Suppressor macrophage (primary cell): ENCODE measurements around the gene LHFPL2.

Experiments
- DNase-seq, 4 experiments: peaks; one replicate each; pipeline ENCODE4 v3.0.0-alpha.2; 2020 to 2022

LHFPL2 gene

GRCh38 chr5:78541086-78541654, 107.4 kb downstream of the LHFPL2 start:
- DNase-seq = peak; percentile 78 to 92 (median 88)

DNA sequence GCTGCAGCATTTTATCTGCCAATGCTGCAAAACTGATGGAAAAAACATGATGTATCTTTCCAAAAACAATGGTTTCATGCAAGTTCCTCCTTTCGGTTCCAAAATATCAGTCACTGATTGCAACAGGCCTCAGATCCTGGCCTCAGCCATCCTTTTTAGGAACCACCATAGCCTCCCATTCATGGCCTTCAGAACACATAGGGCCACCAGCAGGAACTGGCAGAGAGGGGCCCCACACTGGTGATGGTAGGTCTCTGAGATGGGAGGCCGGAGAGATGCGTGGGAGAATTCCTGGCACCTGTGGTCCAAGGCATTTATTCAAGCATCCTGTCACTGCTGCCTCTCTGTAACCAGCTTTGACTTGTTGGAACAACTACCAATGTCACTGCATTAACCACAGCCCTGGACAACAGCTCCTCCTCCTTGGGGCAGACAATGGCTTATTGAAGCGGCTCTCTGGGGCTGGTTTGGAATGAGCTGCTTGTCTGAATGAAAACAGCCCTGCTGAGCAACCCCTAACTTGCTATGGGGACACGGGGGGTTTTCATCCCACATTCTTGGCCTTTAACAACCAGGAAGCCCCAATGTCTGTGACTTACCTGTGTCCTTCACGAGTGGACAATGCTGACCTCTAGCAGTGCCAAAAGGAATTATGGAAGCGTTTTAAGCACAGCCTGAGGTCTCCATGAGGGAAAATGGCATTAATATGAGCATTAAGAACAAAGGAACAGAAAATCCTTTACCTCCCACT, 108.1 kb downstream of the LHFPL2 start:
- DNase-seq = peak; percentile 85 to 96 (median 92)

GRCh38 chr5:78538240-78538850, 110.2 kb downstream of the LHFPL2 start:
- DNase-seq = no peak

GRCh38 chr5:78537821-78538220, 110.8 kb downstream of the LHFPL2 start:
- peak; percentile 41 to 75 (median 68) for DNase-seq

DNA sequence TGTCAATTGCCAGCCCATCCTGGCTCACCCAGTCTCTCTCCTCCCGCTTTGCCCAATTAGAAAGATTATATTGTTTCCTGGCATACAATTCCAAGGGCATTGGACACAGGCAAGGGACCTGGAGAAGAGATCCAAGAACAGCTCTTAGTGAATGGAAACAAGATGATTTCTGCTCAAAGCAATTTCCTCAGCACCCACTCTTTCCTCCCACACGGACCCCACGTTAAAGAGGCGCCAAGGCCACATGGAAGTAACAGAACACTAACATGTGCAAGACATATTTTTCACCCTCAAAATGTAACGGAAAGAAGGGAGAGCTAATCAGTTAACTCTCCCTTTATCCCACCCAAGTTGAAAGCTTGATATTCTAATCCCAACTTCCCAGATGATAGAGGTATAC, 111.2 kb downstream of the LHFPL2 start:
- DNase-seq = peak in 3 of 4 experiments; percentile 28 to 63 (median 60)

DNA sequence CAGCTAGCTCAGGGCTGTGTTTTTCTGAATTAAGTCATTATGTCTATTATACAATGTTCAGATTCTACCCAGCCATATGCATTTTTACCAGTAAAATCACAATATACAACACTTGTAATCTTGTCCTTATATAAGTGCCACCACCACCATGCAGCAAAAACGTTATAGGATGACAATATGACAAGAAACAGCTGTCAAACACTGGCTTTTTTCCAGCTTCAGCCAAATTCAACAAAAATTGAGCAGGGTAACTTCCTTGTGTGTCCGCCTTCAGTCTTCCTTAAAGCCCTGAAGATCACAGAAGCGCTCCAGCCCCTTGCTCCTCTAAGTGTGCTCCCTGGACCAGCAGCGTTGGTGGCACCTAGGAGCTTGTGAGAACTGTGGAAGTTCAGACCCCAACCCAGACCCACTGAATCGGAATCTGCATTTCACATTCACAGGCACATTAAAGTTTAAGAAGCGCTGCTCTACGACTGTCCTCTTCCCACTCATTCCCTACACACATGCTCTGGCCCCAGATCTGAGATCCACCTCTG, 111.8 kb downstream of the LHFPL2 start:
- peak in 1 of 4 experiments; percentile 29 for DNase-seq

DNA sequence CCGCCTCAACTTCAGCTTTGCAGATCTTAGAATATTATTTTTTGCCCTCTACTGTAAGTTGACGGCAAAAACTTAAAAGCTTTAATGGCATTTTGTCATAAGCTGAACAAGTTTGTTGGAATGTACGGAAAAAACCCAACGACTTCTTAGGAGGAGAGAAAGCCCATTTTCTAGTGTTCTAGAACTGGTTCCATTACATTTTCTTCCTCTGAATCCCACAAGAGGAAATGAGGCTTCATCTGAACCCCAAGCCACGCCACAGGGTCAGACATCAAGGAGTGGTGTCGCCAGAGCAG, 113.7 kb downstream of the LHFPL2 start:
- peak in 1 of 4 experiments; percentile 34 for DNase-seq

GRCh38 chr5:78534148-78534904, 114.2 kb downstream of the LHFPL2 start:
- DNase-seq = peak; percentile 86 to 92 (median 91)

GRCh38 chr5:78533356-78533755, 115.2 kb downstream of the LHFPL2 start:
- peak in 1 of 4 experiments; percentile 28 for DNase-seq

DNA sequence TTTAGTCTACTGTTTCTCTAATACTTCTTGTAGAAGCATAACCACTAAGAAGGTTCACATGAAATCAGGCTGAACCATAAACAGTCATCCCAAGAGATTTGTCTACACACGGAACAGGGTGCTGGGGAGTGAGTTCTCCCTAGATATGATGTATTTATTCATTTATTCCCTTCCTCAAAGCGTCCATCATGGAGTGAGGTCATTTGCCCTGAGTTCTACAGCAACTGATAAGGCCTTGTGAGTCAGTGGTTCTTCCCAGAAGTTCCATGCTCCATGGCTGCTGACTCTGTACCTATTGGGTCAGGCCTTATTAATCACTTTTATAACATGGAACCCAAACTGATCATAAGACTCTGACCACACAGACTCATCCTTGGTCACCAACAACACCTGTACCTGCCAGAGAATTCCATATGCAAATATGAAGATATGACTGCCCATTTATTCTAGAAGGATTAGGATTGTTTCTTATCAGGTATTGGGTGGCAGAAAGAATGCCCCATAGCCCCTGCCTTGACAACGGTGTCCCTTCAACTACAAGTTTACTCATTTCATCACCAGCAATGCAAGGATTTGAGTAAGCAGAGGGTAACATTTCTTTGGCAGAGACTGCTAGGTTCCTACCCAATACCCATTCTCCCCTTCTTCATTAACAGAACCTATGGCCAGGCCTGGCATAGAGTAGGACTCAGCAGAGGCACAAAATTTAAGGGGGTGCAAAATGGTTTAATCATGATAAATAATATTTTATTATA, 118.1 kb downstream of the LHFPL2 start:
- peak; percentile 73 to 90 (median 74) for DNase-seq

GRCh38 chr5:78527925-78528324, 120.6 kb downstream of the LHFPL2 start:
- no peak for DNase-seq

GRCh38 chr5:78527054-78527859, 121.3 kb downstream of the LHFPL2 start:
- peak; percentile 91 to 99 (median 94) for DNase-seq

DNA sequence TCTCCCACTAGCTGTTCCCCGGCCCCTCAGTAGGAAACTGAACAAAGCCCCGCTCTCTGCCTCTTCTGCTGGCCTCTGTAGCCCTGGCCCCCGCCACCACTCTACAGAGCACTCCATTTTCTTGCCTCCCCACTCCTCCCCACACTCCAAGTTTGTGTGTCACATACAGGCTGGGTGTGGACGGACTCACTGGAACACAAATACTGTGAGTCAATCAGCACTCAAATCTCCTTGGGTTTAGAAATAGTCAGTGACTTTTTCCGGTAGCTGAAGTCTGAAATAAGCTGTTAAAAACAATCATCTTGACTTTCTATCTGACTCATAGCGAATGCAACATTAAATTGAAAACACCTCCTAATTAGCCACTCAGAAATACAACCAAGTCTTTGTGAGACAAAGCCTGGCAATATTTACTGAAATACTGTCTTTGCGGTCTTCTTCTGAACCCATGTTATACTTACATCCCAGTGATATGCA, 122.5 kb downstream of the LHFPL2 start:
- peak in 3 of 4 experiments; percentile 63 to 81 (median 70) for DNase-seq

- DNase-seq = no peak
Observed at GRCh38 chr5:78523314-78524193, 125.0 kb downstream of the LHFPL2 start.

GRCh38 chr5:78522476-78523260, 125.9 kb downstream of the LHFPL2 start:
- DNase-seq = no peak

GRCh38 chr5:78521455-78521854, 127.1 kb downstream of the LHFPL2 start:
- DNase-seq = no peak

DNA sequence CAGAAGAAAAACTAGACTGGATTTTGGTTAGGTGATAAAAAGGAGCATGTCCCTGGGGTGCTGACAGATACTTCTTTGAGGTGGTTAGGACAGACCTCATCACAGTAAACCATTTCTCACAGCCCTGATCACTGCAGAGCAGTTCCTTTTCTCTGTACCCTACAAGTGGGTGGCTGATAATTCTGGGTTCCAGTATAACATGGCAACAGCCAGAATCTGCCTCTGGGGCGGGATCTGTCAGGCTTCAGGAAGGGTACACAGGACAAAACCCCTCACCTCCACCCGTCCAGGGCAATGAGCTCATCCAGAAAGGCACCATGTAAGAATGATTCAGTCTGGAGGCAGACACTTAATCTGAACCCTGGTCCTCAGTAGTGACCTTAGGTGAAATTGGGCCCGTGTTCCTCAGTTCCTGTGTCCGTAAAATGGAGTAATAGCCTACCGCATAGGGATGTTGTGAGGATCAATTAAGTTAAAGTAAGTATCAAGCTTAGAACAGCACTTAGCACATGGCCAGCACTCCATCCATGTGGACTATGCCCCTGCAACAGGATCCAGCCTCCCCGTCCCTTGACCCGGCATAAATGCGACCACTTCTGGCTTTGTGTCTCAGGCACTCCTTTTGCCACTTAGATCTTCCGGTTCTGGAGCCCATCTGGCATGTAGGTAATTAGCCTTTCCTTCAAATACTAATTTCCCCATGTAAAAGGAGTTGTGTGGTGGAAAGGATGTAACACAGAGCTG, 129.2 kb downstream of the LHFPL2 start:
- peak in 1 of 4 experiments; percentile 37 for DNase-seq
